ENCODE results near the gene ZNF681.
"Not testable (repeated sequence)": the region's sequence is repeated elsewhere in the genome, so short reads cannot be mapped to it uniquely, and the experiment has no call there.

The ZNF681 gene

DNA sequence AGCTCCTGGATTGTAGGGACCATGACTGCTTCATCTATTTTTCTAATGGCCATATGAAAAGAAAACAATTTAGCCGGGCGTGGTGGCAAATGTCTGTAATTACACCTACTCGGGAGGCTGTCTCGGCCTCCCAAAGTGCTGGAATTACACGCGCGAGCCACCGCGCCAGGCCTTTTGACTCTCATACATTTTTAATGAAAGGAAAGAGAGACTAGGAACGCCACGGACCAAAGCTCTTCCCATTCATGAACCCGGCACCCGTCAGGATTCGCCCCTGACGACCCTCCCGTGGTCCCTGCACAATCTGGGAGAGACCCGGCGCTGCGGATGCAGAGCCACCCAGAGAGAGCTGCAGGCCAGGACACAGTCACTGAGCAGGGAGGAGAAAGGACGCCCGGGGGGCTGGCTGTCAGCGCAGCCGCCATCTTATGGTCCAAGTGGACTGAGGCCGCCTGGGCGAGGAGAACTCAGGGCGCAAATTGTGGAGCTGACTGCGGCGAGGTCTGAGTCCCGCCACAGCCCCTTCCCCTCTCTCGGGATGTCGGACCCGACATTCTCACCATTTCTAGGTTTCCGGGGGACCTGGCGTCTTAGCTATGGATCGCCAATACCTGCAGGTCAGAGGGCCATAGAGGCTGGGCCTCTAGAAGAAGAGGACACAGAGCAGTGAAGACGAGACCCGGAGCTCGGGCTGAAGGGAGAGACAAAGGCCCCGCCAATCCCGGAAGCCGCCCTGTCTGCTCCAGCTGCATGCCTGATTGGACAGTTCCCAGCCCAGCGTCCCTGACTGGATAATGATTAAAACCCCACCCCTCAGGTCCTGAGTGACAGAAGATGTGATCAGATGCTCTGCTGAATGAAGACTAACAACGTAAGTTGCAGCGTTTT, at the start of gene ZNF681:
Gene ZNF681 (minus strand): TSS at position 705 of the 888 bp plus-strand sequence. CDS start 142 bp downstream, at position 563.
- DNase-seq (ENCODE audit: low read depth): peak; percentile 52

DNA sequence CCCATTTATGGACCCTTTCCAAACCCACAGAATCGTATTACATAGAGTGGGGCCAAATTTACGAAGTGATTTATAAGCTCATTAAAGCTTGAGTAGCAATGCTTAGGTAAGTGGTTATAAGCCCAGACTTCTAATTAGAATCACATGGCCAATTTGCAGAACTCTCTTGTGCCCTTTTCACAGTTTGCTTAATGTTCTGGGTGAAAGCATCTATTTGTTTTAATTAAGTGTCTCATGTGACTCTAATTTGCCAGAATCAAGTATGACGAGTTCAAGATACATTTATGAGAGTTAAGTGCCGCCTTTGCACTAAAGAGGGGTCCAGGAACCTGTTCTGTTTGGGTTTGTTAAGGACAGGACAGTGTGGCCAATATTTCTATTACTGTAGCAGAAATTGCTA, 46.0 kb upstream of the ZNF681 start:
- no peak for DNase-seq (ENCODE audit: low read depth)

- DNase-seq (ENCODE audit: low read depth): no peak
These were observed 43.6 kb upstream of the ZNF681 start for GRCh38 chr19:23802290-23802689.

- DNase-seq (ENCODE audit: low read depth): no peak
These were observed 43.1 kb upstream of the ZNF681 start for GRCh38 chr19:23801803-23802202.

GRCh38 chr19:23800868-23801267, 42.2 kb upstream of the ZNF681 start:
- no peak for DNase-seq (ENCODE audit: low read depth)

DNA sequence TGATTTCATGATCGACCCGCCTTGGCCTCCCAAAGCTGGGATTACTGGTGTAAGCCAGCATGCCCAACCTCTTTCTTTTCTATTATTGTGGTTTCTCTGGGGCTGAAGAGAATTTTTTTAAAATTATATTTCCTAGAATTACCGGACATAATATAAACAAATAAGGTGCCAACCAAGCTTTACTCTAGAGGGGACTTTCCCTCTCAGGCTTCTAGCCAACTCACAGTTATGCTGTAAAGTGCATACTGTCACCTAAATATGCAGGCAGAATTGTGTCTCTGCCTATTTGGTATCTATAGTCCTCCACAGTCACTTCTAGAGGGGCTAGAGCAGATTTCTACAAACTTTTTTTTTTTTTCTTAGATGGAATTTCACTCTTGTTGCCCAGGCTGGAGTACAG, 41.6 kb upstream of the ZNF681 start:
- DNase-seq (ENCODE audit: low read depth): no peak

DNA sequence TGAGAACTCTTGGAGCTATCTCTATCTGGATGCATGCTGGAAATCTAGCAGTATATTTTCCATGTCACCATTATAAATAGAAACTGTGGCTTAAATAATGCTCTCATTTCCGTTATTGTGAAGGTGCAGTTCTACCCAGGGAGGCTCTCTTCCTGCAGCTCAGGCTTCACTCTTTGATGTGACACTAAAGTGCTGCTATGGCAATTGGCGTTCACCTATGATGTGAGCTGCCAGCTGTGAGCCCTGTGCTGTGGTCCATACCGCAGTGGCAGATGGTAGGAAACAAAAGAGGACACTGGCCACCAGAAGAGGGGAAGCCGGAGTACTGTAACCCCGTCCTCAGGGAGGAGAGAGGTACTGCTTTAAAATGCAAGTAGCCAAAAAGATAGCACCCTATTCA, 40.6 kb upstream of the ZNF681 start:
- no peak for DNase-seq (ENCODE audit: low read depth)

DNA sequence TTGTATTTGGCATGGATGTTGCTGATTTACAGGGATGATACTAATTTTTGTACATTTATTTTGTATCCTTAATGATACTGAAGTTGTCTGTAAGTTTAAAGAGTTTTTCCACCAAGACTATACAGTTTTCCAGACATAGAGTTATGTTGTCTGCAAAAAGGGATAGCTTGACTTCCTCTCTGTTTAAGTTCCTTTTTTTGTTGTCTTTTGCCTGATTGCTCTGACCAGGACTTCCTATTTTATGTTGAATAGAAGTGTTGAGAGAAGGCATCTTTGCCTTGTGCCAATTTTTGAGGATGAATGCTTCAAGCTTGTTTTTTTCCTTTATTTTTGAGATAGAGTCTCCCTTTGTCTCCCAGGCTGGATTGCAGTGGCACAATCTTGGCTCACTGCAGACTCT, 36.8 kb upstream of the ZNF681 start:
- DNase-seq (ENCODE audit: low read depth): no peak

DNA sequence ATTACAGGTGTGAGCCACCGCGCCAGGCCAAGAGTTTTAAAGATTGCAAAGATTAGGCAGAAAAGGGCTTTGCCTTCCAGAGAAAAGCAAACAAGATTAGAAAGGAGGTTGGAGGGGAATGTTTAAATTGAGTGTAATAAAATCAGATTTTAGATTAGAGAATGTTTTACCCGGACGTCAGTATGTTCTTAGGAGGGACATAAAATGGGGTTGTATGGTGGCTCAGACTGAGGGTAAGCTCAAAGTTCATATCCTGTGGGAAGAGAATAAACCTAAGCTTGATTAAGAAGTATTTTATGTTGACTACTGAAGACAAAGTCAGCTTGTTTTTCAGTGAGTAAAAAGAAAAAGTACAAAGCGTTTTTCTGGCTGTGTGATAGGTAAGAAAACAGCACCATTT, 34.1 kb upstream of the ZNF681 start:
- DNase-seq (ENCODE audit: low read depth): no peak

DNA sequence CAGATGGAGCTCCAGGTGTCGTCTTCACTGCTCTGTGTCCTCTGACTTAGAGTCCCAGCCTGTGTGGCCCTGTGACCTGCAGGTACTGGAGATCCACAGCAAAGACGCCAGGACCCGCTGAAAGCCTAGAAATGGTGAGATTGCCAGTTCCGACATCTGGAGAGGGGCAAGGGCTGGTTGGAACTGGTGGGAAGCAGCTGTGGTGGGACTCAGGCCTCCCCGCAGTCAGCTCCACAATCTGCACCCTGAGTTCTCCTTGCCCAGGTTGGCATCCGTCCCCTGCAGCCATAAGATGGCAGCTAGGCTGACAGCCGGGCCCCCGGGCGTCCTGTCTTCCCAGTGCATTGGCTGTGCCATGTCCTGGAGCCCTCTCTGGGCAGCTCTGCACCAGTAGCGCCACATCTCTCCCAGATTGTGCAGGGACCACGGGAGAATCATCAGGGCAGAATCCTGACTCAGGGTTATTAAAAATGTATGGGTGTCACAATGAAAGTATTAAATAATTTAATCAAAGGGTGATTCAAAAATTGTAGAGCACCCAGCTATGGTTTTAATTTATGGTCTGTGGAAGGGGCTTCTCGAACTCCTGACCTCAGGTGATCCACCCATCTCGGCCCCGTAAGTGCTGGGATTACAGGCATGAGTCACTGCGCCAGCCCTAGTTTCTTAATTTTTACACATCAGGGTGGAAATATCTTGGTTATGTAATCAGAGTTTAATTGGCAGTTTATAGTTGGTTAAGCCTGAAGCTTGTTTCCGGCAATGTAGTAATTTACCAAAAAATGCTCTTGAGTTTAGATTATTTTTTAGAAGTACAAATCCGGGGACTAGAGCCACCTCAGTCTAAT, 32.2 kb upstream of the ZNF681 start:
- DNase-seq (ENCODE audit: low read depth): no peak

- no peak for DNase-seq (ENCODE audit: low read depth)
These were observed 30.6 kb upstream of the ZNF681 start for GRCh38 chr19:23789246-23789645.

DNA sequence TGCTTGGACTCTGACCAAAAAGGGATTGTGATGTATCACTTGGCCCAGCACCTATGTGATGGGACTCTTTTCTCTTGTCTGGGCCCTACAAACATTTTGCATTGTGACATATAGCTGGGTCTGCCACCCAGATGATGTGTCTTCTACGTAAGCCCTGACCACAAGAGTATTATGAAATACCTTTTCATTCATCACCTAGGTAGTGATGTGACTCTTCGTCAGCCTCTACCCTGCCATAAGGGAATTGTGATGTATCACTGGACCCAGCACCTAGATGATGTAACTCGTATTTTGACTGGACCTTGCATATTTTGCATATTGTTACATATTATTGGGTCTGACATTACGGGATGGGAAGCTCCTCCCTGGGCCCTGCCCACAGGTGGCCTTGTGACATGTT, 29.7 kb upstream of the ZNF681 start:
- DNase-seq (ENCODE audit: low read depth): no peak

- peak; percentile 13 for DNase-seq (ENCODE audit: low read depth)
These were observed 28.4 kb upstream of the ZNF681 start for GRCh38 chr19:23787106-23787505.

- no peak for DNase-seq (ENCODE audit: low read depth)
These were observed 27.3 kb upstream of the ZNF681 start for GRCh38 chr19:23785982-23786381.

GRCh38 chr19:23784274-23784673, 25.6 kb upstream of the ZNF681 start:
- no peak for DNase-seq (ENCODE audit: low read depth)

DNA sequence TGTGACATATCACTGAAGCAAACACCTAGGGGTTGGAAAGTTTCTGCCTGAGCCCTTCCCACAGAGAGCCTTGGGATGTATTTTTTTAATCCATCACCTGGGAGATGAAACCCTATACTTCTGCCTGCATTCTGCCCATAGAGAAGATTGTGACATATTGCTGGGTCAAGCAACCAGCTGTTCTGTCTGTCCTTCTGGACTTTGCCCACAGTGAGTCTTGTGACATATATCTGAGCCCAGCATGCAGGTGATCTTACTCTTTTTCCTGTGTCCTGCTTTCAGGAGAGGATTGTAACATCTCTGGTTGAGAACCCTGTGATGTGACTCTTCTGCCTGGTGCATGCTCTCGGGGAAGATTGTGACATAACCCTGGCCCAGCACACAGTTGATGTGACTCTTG, 24.9 kb upstream of the ZNF681 start:
- no peak for DNase-seq (ENCODE audit: low read depth)

DNA sequence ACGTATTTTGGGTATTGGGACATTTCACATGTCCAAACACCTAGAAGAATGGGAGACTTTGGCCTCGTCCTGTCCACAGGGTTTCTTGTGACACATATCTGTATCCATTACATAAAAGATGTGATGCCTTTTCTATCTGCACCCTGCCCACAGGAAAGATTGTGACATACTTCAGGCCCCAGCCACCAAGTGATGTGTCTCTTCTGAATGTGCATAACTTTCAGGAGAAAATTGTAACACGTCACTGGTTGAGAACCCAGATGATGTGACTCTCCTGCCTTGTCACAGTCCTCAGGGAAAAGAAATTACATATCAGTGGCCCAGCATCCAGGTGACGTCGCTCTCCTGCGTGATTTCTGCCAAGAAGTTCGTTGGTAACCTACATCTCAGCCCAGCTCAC, 21.0 kb upstream of the ZNF681 start:
- DNase-seq (ENCODE audit: low read depth): no peak

DNA sequence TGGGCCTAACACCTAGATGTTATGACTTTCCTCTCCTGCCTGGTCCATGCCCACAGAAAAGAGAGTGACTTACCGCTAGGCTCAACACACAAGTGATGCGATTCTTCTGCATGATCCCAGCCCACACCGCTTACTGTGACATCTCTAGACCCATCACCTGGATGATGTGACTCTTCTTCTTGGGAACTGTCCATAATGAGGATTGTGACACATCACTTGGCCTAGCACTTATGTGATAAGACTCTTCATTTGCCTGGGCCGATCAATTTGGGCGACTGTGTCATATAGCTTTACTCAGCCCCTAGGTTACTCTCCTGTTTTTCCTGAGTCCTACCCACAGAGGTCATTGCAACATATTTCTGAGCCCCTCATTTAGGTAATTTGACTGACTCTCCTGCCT, 19.9 kb upstream of the ZNF681 start:
- no peak for DNase-seq (ENCODE audit: low read depth)

DNA sequence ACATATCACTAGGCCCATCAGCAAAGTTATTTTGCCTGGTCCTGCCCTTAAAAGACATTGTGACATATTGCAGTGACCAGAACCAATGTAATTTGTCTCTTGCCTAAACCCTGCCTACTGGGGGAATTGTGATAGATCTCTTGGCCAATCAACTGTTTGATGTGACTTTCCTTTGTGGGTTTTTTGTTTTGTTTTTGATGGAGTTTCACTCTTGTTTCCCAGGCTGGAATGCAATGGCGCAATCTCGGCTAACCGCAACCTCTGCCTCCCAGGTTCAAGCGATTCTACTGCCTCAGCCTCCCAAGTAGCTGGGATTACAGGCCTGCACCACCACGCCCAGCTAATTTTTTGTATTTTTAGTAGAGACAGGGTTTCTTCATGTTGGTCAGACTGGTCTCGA, 19.3 kb upstream of the ZNF681 start:
- DNase-seq (ENCODE audit: low read depth): not testable (repeated sequence)

DNA sequence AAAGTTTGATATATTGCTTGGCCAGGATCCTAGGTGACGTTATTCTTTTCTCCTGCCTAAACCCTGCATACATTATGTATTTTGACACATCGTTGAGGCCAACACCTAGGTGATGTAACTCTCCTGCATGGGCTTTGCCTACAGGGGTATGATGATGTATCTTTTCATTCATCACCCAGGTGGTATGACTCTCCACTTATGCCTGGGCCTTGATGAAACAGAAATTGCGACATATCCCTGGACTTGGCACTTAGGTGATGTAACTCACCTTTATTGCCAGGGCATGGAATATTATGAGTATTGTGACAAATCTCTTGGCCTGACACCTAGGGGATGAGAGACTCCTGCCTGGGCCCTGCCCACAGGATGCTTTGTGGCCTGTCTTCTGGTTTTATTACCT, 18.5 kb upstream of the ZNF681 start:
- no peak for DNase-seq (ENCODE audit: low read depth)

DNA sequence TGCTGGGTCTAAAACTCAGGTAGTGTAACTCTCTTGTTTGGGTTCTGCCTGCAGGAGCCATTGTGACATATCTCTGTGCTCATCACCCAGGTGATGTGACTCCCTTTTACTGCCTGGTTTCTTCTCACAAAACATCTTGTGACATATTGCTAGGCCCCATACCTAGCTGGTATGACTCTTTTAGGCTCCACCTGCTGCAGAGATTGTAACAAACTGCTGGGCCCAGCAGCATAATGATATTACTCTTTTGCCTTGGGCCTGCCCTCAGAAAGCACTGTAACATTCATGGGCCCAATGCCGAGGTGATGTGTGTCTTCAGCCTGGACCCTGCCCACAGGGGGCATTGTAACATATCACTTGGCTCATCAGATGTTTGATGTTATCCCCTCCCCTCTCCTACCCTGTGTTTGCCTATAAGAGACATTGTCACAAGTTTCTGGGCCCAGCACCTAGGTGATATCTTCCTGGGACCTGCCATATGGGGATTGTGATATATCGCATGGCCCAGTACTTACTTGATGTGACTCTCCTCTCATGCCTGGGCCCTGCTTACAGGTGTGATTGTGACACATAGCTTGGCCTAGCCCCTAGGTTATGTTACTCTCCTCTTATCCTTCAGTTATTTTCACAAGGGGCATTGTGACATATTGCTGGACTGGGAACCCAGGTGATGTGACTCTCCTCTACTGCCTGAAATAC, 18.0 kb upstream of the ZNF681 start:
- no peak for DNase-seq (ENCODE audit: low read depth)

- no peak for DNase-seq (ENCODE audit: low read depth)
These were observed 15.9 kb upstream of the ZNF681 start for GRCh38 chr19:23774524-23774971.

Data from HS-5 (cell line).